CD14-positive monocyte (primary cell): ENCODE results near the gene TGFBRAP1. TPM values are rescaled to one million over a fixed set of nuclear protein-coding genes. Genes with fewer than 3 reads are reported as not detected.

Experiments
- DNase-seq, 3 donors: peaks; one replicate each; pipeline ENCODE4 v3.0.0-alpha.2; 2011 to 2022
- H2AFZ ChIP-seq: 2 replicates; pipeline ENCODE4 v1.6.0; 2012; ENCODE audit warnings: mild to moderate bottlenecking, low read depth, low read length, inconsistent platforms; ENCODE audit not compliant: insufficient read depth, poor library complexity, severe bottlenecking
- H3K27ac ChIP-seq, 2 donors: 1 replicate in 1 of 2; 2 replicates in 1 of 2; pipeline ENCODE4 v1.5.1; 2012 to 2013; ENCODE audit warnings: low read length in 2 of 2, control low read depth in 1 of 2, inconsistent platforms in 1 of 2, low read depth in 1 of 2, mild to moderate bottlenecking in 1 of 2
- H3K27me3 ChIP-seq, 2 donors: one replicate each; pipeline versions ENCODE4 v1.6.0 to v1.6.1; 2011 to 2013; ENCODE audit warnings: low read length in 2 of 2; ENCODE audit not compliant: control insufficient read depth in 2 of 2, insufficient read depth in 2 of 2
- H3K36me3 ChIP-seq, 2 donors: replicated peaks in 1 of 2; 1 replicate in 1 of 2; 2 replicates in 1 of 2; pipeline versions ENCODE4 v1.5.1 to v1.6.1; 2012 to 2013; ENCODE audit warnings: low read length in 2 of 2, control low read depth in 1 of 2, inconsistent platforms in 1 of 2, mild to moderate bottlenecking in 1 of 2; ENCODE audit not compliant: insufficient read depth in 2 of 2, control insufficient read depth in 1 of 2
- H3K4me1 ChIP-seq, 2 donors: 1 replicate in 1 of 2; 2 replicates in 1 of 2; pipeline versions ENCODE4 v1.5.1 to v1.6.1; 2012 to 2013; ENCODE audit warnings: low read length in 2 of 2, control low read depth in 1 of 2, inconsistent platforms in 1 of 2, mild to moderate bottlenecking in 1 of 2, moderate library complexity in 1 of 2; ENCODE audit not compliant: insufficient read depth in 2 of 2, control insufficient read depth in 1 of 2
- H3K4me2 ChIP-seq: replicated peaks from 2 replicates; pipeline ENCODE3; 2012; ENCODE audit warnings: low read length, moderate library complexity, mild to moderate bottlenecking; ENCODE audit not compliant: poor library complexity, severe bottlenecking; ENCODE audit errors: extremely low read depth
- H3K4me3 ChIP-seq, 3 experiments: fragments of 200-600 bp in 1 of 3; sonication (generic) in 1 of 3; replicated peaks in 1 of 3; 1 replicate in 2 of 3; 2 replicates in 1 of 3; pipeline ENCODE4 v1.5.1; 2011 to 2013; ENCODE audit warnings: low read length in 3 of 3, mild to moderate bottlenecking in 3 of 3, control low read depth in 2 of 3, low read depth in 2 of 3, inconsistent platforms in 1 of 3, moderate library complexity in 1 of 3
- H3K79me2 ChIP-seq: 2 replicates; pipeline ENCODE4 v1.6.0; 2012; ENCODE audit warnings: mild to moderate bottlenecking, control low read depth, inconsistent platforms, low read length, moderate library complexity; ENCODE audit not compliant: insufficient read depth
- H3K9ac ChIP-seq: 2 replicates; pipeline ENCODE4 v1.6.0; 2017; ENCODE audit warnings: low read length, mild to moderate bottlenecking; ENCODE audit not compliant: insufficient read depth, poor library complexity, severe bottlenecking
- H3K9me3 ChIP-seq, 2 donors: replicated peaks in 1 of 2; 1 replicate in 1 of 2; 2 replicates in 1 of 2; pipeline versions ENCODE4 v1.5.1 to v1.6.1; 2012 to 2013; ENCODE audit warnings: low read length in 2 of 2, control low read depth in 1 of 2; ENCODE audit not compliant: control insufficient read depth in 1 of 2, insufficient read depth in 1 of 2
- H4K20me1 ChIP-seq: 2 replicates; pipeline ENCODE4 v1.6.0; 2012; ENCODE audit warnings: mild to moderate bottlenecking, low read length, control low read depth, moderate library complexity; ENCODE audit not compliant: insufficient read depth
- H3K27ac Mint-ChIP-seq, 7 donors: one replicate each; pipeline ENCODE4 v1.8.0; 2020; ENCODE audit warnings: mild to moderate bottlenecking in 7 of 7, mixed read lengths in 7 of 7, moderate library complexity in 6 of 7, inconsistent platforms in 2 of 7
- H3K27me3 Mint-ChIP-seq, 3 donors: one replicate each; pipeline ENCODE4 v1.8.0; 2021 to 2022; ENCODE audit warnings: low read depth in 3 of 3, mild to moderate bottlenecking in 3 of 3, mixed read lengths in 3 of 3, moderate library complexity in 3 of 3, inconsistent platforms in 1 of 3
- H3K36me3 Mint-ChIP-seq, 2 donors: one replicate each; pipeline ENCODE4 v1.8.0; 2020; ENCODE audit warnings: mixed read lengths in 2 of 2, inconsistent platforms in 1 of 2, mild to moderate bottlenecking in 1 of 2
- H3K4me1 Mint-ChIP-seq: one replicate; pipeline ENCODE4 v1.8.0; 2020; ENCODE audit warnings: mild to moderate bottlenecking, mixed read lengths
- H3K4me3 Mint-ChIP-seq, 2 donors: one replicate each; pipeline ENCODE4 v1.8.0; 2020; ENCODE audit warnings: mild to moderate bottlenecking in 2 of 2, mixed read lengths in 2 of 2, moderate library complexity in 1 of 2
- H3K9me3 Mint-ChIP-seq, 7 donors: one replicate each; pipeline ENCODE4 v1.8.0; 2020 to 2022; ENCODE audit warnings: mixed read lengths in 7 of 7, mild to moderate bottlenecking in 6 of 7, moderate library complexity in 6 of 7, inconsistent platforms in 2 of 7
- WGBS: methylation state at CpG from one replicate; pipeline ENCODE4 v1.1.5; 2013; ENCODE audit warnings: missing lambda C conversion rate; ENCODE audit not compliant: insufficient coverage; 5-methylcytosine and 5-hydroxymethylcytosine counted together
- intact Hi-C, 2 donors: fragments of 100-400 bp; cut with micrococcal nuclease; formaldehyde crosslinking; loops; one replicate each; pipeline versions ENCODE4 v1.15.0 to v1.15.1; 2023
- polyA plus RNA-seq, 3 donors: library from polyadenylated mRNA; depleted of rRNA in 1 of 3; unstranded in 2 of 3; stranded (reverse) in 1 of 3; fragments of 300-500 nt in 2 of 3; fragments of >200 nt in 1 of 3; fragmentation: Illumina TruSeq in 2 of 3; gene quantifications; 1 replicate in 2 of 3; 2 replicates in 1 of 3; pipeline ENCODE4 v1.2.3, GENCODE V29; 2012 to 2021
- TF ChIP-seq, protein P1 (sequence below): fragments of 200-600 bp; IDR thresholded peaks from one replicate; pipeline ENCODE4 v1.8.0; 2022; ENCODE audit warnings: antibody characterized with exemption, mild to moderate bottlenecking

TGFBRAP1 gene
- polyA plus RNA-seq, 3 donors = 10.0 to 10.5 (median 10.2) TPM

DNA sequence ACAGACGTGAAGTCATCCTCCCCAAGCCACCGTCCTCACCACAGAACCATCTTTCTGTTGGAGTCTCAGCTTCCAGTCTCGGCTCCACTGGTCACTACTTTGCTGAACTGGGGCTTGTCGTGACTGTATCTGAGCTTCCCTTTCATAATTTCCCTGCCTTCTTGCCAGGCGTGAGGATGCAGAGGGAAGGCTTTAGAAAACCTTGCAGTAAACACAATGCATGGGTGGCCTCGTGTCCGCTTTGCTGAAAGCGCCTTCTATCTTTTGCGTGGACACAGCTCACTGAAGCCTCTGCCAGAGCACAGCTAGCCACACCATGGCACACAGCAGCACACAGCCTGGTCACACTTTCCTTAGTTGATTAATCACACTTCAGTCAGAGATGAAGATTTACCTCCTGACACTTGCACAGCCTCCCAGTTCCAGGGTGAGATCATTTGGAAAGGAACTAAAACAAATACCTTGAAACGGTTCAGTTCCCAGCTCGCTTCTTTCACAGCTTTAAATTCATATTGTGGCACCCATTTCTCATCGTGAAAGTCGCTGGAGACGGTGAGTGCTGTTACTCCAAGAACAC is 90.8 kb downstream of the TGFBRAP1 start:
- H3K4me2 ChIP-seq = no peak overlapping the region
- Mint-ChIP-seq H3K27ac (peak overlapping the region in 1 of 7 donors; percentile 54), H3K36me3 (no peaks in the 10 kb centered on the region), H3K27me3 (peaks cover 8 to 21% (median 18%) of the 10 kb centered on the region in 3 donors), H3K9me3 (peaks cover 0 to 2% (median 0%) of the 10 kb centered on the region in 7 donors), H3K4me1 (peaks cover 17% of the 10 kb centered on the region), H3K4me3 (peak overlapping the region in 1 of 2 donors; percentile 30)
- H3K36me3 ChIP-seq = no peaks in the 10 kb centered on the region
- intact Hi-C loops = loop anchor here in 1 of 2 donors (5.0 kb wide), 1 partner anchor 126 kb away; no protein-coding TSS in a partner anchor
- H3K27ac ChIP-seq = no peak overlapping the region
- H3K4me1 ChIP-seq = no peaks in the 10 kb centered on the region
- H3K79me2 ChIP-seq = no peaks in the 10 kb centered on the region
- no peak overlapping the region for H2AFZ ChIP-seq
- H4K20me1 ChIP-seq = no peaks in the 10 kb centered on the region
- H3K9ac ChIP-seq = no peak overlapping the region
- H3K4me3 ChIP-seq = no peak overlapping the region
- 90% methylated on average over 11 of the region's 14 CpGs for WGBS
- no peak for DNase-seq
- peaks cover 0 to 4% of the 10 kb centered on the region in 2 donors for H3K27me3 ChIP-seq
- TF ChIP-seq, protein P1, sequence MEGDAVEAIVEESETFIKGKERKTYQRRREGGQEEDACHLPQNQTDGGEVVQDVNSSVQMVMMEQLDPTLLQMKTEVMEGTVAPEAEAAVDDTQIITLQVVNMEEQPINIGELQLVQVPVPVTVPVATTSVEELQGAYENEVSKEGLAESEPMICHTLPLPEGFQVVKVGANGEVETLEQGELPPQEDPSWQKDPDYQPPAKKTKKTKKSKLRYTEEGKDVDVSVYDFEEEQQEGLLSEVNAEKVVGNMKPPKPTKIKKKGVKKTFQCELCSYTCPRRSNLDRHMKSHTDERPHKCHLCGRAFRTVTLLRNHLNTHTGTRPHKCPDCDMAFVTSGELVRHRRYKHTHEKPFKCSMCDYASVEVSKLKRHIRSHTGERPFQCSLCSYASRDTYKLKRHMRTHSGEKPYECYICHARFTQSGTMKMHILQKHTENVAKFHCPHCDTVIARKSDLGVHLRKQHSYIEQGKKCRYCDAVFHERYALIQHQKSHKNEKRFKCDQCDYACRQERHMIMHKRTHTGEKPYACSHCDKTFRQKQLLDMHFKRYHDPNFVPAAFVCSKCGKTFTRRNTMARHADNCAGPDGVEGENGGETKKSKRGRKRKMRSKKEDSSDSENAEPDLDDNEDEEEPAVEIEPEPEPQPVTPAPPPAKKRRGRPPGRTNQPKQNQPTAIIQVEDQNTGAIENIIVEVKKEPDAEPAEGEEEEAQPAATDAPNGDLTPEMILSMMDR = no peak
- no peaks in the 10 kb centered on the region for H3K9me3 ChIP-seq

DNA sequence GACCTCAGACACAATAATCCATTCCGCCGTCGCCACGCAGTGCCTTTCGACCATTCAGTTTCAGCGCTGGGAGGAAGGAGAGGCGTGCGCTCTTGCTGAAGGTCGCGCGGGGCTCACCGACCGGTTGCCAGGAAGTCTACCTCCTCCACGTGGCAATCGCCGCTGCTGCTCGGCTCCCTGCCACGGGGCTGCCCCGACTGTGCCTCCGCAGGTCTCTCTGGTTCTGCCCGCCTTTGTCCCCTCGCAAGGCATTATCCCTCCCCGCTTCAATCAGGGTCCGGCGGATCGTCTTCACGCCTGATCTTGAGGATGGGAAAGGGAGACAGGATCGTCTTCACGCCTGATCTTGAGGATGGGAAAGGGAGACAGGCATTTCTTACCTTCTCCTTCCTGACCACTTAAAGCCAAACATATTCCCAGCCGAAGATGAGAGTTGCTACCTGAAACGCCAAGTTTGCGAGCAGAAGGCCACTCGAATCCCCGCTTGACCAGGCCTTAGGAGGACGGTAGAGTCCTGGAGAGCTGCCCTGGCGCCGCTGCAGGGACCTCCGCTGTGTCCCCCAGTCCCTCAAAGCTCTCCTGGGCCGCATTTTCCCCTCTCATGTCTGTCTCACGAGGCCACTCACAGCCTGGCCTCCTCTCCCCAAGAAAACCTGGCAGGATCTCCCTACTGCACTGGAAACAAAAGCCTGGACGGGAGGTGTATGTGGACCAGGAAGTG is 92.3 kb downstream of the TGFBRAP1 start:
- peaks cover 17% of the 10 kb centered on the region for H3K4me1 Mint-ChIP-seq
- peak overlapping the region in 4 of 7 donors; percentile 30 to 66 (median 48) for H3K27ac Mint-ChIP-seq

More for the DNA sequence above, 92.3 kb downstream of the TGFBRAP1 start:
- H3K4me3 Mint-ChIP-seq = peak overlapping the region in 1 of 2 donors; percentile 69
- no peak overlapping the region for H3K9ac ChIP-seq
- H3K4me2 ChIP-seq = no peak overlapping the region
- no peaks in the 10 kb centered on the region for H4K20me1 ChIP-seq
- peaks cover 0 to 2% (median 0%) of the 10 kb centered on the region in 7 donors for H3K9me3 Mint-ChIP-seq
- H3K27me3 ChIP-seq = peaks cover 0 to 4% of the 10 kb centered on the region in 2 donors
- H3K36me3 Mint-ChIP-seq = no peaks in the 10 kb centered on the region
- H3K4me1 ChIP-seq = no peaks in the 10 kb centered on the region
- no peak for DNase-seq
- no peak overlapping the region for H3K27ac ChIP-seq
- no peaks in the 10 kb centered on the region for H3K79me2 ChIP-seq
- WGBS = 50% methylated on average over 29 of the region's 41 CpGs
- TF ChIP-seq, protein P1 = no peak
- intact Hi-C loops = loop anchor here in 1 of 2 donors (5.0 kb wide), 1 partner anchor 125 kb away; no protein-coding TSS in a partner anchor
- no peak overlapping the region for H3K4me3 ChIP-seq
- no peaks in the 10 kb centered on the region for H3K36me3 ChIP-seq
- H3K9me3 ChIP-seq = no peaks in the 10 kb centered on the region
- no peak overlapping the region for H2AFZ ChIP-seq
- H3K27me3 Mint-ChIP-seq = peaks cover 6 to 21% (median 18%) of the 10 kb centered on the region in 3 donors
